ENCODE data around the gene ROR2.

ROR2 gene

DNA sequence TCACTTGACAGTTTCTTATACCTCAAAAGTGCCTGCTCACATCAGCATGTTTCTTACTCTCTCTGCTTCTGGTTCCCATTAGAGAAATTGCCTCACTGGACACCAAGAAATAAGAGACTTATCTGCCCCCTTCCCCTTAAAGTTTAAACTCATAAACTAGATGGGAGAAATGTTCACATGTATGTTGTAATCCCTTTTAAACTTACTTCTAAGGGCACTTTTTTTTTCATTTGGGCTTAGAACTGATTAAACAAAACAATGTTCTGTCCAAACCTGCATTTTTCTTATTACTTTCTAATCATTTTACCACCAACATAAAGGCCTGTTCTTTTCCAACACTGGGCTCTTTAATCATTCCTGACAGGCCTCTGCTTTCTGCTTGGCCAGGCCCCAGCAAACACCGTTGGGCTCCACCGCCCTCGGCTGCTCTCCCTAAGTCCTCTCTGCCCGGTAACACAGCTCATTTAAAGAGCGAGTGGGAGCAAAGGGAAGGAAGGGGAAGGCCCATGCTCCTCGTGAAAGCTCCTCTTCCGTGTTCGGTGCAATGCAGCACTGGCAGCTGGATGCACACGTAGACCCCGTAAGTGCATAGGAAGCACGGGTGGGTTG, 53.4 kb downstream of the ROR2 start:
- DNase-seq: peak; percentile 53 to 56
- no peak for TF ChIP-seq GATA1 (IDR thresholded peaks at IDR 0.05; ENCODE audit: low read depth, low read length)
- no peak for TF ChIP-seq POLR2A (IDR thresholded peaks at IDR 0.05; ENCODE audit: low read length)

DNA sequence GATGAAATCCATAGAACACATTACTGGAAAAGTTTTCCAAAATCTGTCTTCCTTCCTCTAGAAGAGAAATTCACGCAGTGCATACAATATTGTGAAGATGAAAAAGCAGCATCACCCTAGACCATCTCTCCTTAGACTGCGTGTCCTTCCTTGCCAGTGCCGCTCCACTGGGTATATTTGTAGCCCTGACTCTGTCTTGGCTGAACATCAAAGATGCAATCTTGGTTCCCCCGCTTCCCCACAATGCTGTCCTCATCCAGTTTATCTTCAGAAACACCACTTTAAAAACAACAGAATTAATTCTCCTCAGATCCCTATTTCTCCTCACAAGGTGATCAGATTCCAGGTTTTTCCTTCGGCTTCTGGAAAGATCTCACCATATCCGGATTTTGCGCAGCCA, 53.9 kb downstream of the ROR2 start:
- DNase-seq: peak; percentile 72 to 73
- TF ChIP-seq GATA1 (IDR thresholded peaks at IDR 0.05; ENCODE audit: low read depth, low read length) (no peak), POLR2A (IDR thresholded peaks at IDR 0.05; ENCODE audit: low read length) (no peak)

GRCh38 chr9:91894536-91894935, 55.5 kb downstream of the ROR2 start:
- no peak for DNase-seq
- TF ChIP-seq POLR2A (IDR thresholded peaks at IDR 0.05; ENCODE audit: low read length) (no peak), GATA1 (IDR thresholded peaks at IDR 0.05; ENCODE audit: low read depth, low read length) (no peak)

DNA sequence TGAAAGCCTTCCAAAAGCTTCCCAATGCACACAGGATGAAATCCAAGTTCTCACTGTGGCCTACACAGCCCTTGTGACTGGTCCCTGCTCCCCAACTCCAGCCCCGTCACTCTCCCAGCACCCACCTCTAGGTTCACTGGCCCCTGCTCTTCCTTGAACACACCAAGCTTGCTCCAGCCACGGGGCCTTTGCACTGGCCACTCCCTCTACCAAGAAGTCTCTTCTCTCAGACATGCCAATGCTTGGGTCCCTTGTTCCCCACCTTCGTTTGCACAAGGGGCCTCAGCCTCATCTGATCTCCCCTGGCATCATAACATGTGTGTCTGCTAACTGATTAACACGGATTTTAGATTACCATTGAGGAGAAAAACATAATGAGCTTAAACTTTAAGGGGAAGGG, 56.0 kb downstream of the ROR2 start:
- TF ChIP-seq GATA1 (IDR thresholded peaks at IDR 0.05; ENCODE audit: low read depth, low read length): no peak
- no peak for TF ChIP-seq POLR2A (IDR thresholded peaks at IDR 0.05; ENCODE audit: low read length)
- DNase-seq: no peak

DNA sequence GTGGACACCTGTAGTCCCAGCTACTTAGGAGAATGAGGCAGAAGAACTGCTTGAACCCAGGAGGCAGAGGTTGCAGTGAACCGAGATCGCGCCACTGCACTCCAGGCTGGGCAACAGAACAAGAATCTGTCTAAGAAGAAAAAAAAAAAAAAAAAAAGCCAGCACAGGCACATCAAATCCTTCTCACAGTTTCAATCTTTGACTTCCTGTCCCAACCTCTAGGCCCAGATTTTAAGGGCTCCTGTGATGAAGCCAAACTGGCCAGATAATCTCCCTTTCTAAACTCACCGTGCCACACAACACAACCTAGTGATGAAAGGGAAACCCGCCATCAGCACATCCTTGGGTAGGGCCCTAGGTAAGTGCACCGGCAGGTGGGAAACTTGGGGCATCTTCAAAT, 58.1 kb downstream of the ROR2 start:
- no peak for DNase-seq
- no peak for TF ChIP-seq POLR2A (IDR thresholded peaks at IDR 0.05; ENCODE audit: low read length)
- TF ChIP-seq GATA1 (IDR thresholded peaks at IDR 0.05; ENCODE audit: low read depth, low read length): no peak

- TF ChIP-seq GATA1 (IDR thresholded peaks at IDR 0.05; ENCODE audit: low read depth, low read length) (no peak), POLR2A (IDR thresholded peaks at IDR 0.05; ENCODE audit: low read length) (no peak)
- DNase-seq: no peak
Measured at GRCh38 chr9:91890662-91891061, 59.4 kb downstream of the ROR2 start.

DNA sequence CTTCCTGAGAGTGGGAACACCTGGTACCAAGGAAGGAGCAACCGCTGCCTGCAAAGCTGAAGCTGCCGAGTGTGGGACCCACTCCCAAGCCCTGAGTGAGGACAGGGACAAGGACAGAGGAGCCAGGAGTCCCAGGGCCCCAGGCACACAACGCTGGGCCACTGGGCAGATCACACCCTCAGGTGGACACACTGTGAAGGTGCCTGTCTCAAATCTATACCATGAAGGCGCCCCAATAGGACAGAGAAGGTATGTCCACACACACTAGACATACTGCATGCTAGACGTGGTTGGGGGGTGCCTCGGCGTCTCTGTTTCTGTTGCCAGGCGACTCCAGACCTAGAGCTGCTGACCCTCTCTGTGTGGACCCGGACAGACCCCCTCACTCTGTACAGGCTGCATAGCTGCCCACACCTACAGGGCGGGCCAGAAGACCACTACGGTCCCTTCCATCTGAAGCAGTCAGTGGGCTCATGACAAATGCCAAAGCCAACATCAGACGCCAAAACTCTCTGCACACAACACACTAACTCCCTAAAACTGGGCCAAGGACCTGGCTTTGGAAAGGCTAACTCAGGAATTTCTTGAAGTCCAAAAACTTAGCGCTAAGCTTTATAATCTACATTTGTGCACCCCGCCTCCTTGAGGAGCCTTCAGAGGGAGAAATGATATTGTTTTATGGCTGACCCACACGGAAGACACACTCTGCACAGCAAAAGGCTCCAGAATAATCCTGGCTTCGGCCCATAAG, 60.7 kb downstream of the ROR2 start:
- TF ChIP-seq GATA1 (IDR thresholded peaks at IDR 0.05; ENCODE audit: low read depth, low read length) (no peak), POLR2A (IDR thresholded peaks at IDR 0.05; ENCODE audit: low read length) (no peak)
- no peak for DNase-seq

DNA sequence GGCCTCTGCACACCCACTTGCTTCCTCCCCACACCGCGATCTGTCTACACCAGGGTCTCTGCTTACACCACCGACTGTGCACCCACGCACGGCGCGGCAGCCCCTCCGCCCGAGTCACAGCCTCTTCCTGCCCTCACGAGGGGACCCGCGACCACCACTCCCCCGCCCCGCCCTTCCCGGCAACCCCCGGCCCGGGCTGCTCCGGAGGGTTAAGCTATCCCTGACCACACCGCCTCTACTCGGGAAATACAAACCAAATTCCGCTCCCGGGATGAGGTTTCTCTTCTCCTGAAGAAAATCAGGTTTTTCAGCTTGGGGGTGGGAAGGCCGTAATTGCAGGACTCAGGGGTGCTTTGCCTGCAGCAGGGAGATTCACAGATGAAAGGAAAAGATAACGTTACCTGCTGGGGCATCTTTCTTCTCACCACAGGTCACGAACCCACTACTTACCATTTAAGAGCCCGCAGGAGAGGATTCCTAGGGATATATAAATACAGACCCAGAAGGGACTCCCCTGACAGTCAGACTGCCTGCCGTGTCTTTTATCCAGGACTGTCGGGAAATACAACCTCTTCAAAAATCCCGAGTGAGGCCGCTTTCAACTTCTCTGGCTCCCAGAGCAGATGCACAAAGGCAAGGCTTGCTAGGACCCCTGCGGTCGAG, 63.5 kb downstream of the ROR2 start:
- no peak for DNase-seq
- TF ChIP-seq POLR2A (IDR thresholded peaks at IDR 0.05; ENCODE audit: low read length) (no peak), GATA1 (IDR thresholded peaks at IDR 0.05; ENCODE audit: low read depth, low read length) (no peak)

- TF ChIP-seq POLR2A (IDR thresholded peaks at IDR 0.05; ENCODE audit: low read length): no peak
- no peak for TF ChIP-seq GATA1 (IDR thresholded peaks at IDR 0.05; ENCODE audit: low read depth, low read length)
- no peak for DNase-seq
Measured at GRCh38 chr9:91885746-91886413, 64.1 kb downstream of the ROR2 start.

DNA sequence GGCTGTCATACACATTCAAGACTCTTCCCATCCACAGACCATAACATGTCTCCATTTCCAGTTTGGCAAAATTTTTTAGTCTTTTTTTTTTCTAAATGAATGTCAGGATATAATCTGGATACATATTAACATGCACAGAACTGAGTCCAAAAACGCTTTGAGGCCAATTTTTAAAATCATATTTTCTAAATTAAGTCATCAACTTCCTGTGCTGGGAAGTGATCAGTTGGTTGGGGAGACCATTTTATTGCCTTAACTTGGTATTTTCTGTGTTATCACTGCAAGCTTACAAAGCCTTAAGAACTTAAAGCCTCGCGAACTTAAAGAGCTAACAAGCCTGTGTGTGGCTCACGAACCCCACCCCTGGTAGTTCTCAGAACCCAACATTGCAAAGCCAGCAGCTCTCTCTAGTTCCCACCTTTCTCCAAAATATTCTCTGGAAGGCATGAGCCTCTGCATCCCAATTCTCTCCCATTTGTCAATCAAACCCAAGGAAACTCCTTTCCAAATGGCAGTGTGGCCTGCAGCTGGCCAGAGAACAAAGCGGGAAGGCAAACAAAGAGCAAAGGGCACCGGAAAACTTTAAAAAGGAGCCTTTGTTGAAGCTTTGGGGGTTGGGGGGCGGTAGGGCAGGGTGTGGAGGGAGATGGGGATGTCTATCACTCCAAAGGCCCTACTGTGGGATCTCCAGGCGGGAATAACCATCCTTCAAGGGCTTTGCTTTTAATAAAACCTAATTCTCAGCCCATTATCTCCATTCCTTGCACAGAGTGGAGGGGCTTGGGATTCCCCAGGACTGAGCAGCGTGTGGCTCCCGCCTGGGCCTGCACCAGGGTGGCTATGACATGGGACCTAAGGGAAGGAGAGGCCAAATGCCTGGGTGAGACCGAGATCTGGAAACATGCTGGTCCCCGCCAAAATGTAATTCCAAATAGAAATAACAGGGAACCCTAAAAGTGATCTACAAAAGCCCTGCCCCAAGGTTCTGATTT, 65.0 kb downstream of the ROR2 start:
- DNase-seq: no peak
- TF ChIP-seq GATA1 (IDR thresholded peaks at IDR 0.05; ENCODE audit: low read depth, low read length) (no peak), POLR2A (IDR thresholded peaks at IDR 0.05; ENCODE audit: low read length) (no peak)

GRCh38 chr9:91884153-91884552, 65.9 kb downstream of the ROR2 start:
- DNase-seq: no peak
- TF ChIP-seq POLR2A (IDR thresholded peaks at IDR 0.05; ENCODE audit: low read length) (no peak), GATA1 (IDR thresholded peaks at IDR 0.05; ENCODE audit: low read depth, low read length) (no peak)

DNA sequence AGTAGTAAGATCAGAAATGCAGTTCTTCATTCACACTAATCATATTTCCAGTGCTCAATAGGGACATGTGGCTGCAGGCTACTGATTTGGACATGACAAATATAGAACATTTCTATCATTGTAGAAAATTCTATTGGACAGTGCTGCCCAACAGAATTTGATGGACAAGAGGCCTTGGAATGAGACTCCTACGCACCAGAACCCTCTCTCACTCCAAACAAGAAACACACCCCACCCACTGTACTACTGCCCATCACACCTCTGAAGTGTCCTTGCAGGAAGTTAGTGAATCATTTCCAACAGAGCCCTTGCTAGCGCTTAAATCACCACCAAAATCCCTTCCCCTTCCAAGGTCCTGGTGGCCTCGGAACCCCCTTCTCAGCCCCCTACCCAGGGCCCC, 66.5 kb downstream of the ROR2 start:
- no peak for TF ChIP-seq GATA1 (IDR thresholded peaks at IDR 0.05; ENCODE audit: low read depth, low read length)
- no peak for TF ChIP-seq POLR2A (IDR thresholded peaks at IDR 0.05; ENCODE audit: low read length)
- DNase-seq: no peak

DNA sequence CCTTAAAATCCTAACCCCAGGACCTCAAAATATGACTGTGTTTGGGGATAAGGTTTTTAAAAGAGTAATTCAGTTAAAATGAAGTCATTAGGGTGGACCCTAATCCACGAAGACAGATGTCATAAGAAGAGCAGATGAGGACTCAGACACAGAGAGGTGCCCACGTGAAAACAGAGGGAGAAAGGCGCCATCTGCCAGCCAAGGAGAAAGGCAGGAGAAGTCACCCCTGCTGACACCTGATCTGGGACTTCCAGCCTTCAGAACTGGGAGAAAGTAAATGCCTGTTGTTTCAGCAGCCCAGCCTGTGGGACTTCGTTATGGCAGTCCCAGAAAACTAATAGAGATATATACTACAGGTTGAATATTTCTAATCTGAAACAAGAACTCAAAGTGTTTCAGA, 67.4 kb downstream of the ROR2 start:
- peak; percentile 21 to 27 for DNase-seq
- TF ChIP-seq GATA1 (IDR thresholded peaks at IDR 0.05; ENCODE audit: low read depth, low read length): no peak
- TF ChIP-seq POLR2A (IDR thresholded peaks at IDR 0.05; ENCODE audit: low read length): no peak
